GM19372 (cell line): Measurements from ENCODE around the gene GMPPB.
"Not testable (repeated sequence)": the region's sequence is repeated elsewhere in the genome, so short reads cannot be mapped to it uniquely, and the experiment has no call there.

Experiments
- ATAC-seq: cut with Tn5 transposase; IDR thresholded peaks from one replicate; pipeline ENCODE4 v1.9.1; 2021; ENCODE audit warnings: mild to moderate bottlenecking, low read depth, moderate library complexity; ENCODE audit not compliant: unreplicated experiment

GMPPB gene

DNA sequence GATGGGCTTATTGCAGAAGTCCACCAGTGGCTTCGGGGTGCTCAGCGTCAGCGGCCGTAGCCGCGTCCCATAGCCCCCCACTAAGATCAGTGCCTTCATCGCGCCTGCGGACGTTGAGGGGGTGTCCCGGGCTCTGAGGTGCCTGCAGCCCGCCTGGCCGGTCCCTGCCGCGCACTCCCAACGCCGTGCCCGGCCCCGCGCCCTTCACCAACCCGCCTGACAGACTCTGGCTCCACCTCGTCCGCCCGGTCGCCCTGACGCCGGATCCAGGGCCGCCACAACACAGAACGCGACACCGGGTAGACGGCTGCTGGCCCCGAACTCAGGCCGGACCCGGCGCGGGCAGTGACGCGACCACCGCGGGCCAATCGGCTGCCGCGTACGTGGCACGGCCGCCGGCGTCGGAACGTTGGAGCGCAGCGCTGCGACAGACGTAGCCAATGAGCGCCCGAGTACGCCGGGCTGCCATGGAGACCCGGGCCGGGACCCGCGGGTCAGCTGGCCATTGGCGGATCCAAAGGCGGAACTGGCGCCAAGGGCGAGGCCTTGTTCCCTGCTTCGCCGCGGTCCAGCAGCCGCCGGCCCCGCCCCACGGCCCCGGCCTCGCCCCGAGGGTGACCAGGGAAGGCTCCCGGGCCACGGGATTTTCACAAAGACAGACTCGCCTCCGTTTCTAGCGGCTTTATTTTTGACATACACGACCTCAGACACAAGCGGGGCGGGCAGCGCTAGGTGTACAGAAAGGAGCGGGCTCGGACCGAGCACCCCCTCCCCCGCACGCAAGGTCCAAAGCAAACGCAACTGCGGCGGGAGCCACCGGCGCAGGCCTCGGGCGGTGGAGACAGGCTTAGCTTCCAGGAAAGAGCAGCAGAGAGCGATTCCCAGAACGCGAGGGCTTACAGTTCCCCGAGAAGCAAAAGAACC is at the start of gene GMPPB:
TSS of gene GMPPB (minus strand) at position 324 of the 924 bp plus-strand sequence. CDS start at position 99, 225 bp downstream.
- ATAC-seq = peak; percentile 80

DNA sequence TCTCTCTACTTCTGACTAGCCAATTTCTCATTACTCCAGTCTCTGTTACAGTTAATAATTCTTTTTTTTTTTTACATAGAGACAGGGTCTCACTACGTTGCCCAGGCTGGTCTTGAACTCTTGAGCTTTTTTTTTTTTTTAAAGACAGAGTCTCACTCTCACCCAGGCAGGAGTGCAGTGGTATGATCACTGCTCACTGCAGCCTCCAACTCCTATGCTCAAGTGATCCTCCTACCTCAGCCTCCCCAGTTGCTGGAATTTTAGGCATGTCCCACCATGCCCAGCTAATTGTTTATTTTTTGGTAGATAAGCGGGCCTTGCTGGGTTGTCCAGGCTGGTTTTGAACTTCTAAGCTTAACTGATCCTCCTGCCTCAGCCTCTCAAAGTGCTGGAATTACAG is 49.0 kb upstream of the GMPPB start:
- no peak for ATAC-seq

DNA sequence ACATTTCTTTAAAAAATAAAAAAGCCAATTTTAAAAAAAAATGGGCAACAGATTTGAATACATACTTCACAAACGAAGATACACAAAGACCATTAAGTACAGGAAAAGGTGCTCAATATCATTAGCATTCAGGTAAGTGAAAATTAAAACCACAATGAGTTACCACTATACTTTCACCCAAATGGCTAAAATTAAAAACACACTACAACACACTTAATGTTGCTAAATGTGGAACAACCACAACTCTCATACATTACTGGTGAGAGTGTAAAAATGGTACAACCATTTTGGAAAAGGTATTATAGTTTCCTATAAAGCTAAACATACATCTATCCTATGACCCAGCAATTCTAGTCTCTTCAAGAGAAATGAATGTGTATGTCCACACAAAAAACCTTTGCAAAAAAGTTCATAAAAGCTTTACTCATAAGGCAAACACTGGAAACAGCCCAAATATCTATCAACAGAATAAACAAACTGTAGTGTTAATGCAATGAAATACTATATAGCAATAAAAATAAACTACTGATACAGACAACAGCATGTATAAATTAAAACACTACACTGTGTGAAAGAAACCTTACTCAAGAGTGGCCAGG is 47.7 kb upstream of the GMPPB start:
- no peak for ATAC-seq

DNA sequence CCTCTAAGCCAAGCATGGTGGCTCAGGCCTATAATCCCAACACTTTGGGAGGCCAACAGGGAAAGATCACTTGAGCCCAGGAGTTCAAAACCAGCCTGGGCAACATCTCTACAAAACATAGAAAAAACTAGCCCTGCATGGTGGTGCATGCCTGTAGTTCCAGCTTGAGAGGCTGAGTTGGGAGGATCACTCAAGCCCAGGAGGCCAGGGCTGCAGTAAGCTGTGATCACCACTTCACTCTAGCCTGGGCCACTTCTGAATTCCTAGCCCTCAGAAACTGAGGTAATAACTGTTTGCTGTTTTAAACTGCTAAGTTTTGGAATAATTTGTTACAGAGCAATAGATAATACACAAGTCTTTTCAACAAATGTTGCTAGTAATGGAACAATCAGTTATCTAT is 46.2 kb upstream of the GMPPB start:
- ATAC-seq = no peak

DNA sequence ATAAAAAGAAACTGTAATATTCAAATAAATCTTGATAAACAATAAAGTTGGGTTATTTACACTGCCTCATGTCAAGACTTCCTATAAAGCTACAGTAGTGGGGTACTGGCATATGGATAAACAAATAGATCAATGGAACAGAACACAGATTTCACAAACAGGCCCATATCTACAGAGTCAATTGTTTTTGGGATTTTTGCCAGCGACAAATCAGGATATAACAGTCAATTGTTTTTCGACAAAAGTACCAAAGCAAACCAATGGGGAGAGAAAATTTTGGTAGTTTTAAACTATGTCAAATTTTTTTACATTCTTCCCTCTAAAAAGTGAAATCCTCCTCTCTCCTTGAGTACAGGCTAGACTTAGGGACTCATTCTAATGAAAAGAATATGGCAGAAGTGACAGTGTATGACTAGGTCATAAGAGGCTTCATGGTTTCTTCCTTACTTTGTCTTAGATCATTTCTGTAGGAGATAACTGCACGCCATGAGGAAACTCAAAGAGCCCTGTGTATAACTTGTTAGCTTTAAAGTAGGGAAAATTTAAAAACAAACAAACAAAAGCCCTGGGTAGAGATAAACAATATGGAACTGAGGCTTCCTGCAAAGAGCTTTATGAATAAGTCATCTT is 45.6 kb upstream of the GMPPB start:
- no peak for ATAC-seq

DNA sequence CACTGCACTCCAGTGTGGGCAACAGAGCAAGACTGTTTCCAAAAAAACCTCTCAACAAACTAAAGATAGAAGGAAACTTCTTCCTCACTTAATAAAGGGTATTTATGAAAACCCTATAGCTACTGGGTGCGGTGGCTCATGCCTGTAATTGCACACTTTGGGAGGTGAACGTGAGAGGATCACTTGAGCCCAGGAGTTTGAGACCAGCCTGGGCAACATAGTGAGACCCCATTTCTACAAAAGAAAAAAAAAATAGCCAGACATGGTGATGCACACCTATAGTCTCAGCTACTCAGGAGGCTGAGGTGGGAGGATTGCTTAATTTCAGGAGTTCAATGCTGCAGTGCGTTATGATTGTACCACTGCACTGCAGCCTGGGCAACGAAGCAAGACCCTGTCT is 40.2 kb upstream of the GMPPB start:
- ATAC-seq = no peak

DNA sequence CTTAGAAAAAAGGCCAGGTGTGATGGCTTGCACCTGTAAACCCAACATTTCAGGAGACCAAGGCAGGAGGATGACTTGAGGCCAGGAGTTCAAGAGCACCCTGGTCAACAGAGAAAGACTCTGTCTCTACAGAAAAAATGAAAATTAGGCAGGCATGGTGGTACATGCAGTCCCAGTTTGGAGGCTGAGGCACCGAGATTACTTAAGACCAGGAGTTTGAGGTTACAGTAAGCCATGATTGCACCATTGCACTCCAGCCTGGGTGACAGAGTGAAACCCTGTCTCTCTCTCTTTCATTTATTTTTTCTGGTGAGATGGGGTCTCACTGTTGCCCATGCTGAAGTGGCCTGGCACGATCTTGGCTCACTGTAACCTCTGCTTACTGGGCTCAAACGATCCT is 37.9 kb upstream of the GMPPB start:
- ATAC-seq = no peak

DNA sequence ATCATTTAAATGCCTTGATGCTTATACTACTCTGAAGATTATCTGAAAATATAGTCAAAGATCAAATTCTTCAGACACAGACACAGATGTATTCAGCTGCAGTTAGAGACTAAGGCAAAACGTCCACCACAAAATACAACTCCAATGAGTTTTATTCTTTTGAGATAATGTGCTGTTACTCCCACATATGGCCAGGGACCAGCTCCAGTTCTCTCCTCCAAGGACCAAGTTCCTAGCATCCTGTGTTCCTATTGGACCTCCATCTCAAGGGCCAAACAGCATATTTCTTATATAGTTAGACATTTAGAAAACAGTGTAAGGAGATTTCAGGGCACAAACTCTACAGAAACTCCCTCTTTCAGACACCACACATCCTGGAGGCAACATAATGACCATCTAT is 35.5 kb upstream of the GMPPB start:
- no peak for ATAC-seq

DNA sequence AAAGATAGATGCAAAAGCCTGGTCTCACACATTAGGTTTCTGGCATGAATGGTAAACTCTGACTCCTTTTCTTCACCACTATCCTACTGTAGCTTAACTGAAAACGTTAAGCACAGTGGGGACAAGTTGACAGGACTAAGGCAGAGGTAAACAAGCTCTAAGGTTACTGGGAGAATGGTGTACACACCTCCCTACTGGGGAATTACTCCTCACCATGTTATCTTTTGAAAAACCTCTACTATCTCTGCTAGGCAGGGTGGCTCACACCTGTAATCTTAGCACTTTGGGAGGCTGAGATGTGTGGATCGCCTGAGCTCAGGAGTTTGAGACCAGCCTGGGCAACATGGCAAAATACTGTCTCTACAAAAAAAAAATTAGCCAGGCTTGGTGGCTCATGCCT is 33.4 kb upstream of the GMPPB start:
- no peak for ATAC-seq

DNA sequence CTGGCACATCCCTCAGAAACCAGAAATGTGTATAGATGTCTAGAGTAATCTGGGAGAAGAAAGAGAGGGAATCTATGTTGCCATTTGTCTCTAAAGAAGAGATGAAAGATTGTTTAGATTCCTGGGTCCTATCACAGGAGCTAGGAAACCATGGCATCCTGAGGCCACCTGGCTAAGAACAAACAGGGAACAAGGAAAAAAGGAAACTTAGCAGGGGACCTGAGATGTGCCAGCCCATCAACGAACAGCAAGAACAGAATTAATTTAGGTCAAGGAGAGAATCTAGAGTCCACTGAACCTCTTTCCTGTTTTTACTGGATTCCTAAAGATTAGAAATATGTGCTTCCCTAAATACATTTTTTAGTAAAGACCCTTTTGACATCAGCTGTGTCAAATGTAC is 32.3 kb upstream of the GMPPB start:
- ATAC-seq = no peak

DNA sequence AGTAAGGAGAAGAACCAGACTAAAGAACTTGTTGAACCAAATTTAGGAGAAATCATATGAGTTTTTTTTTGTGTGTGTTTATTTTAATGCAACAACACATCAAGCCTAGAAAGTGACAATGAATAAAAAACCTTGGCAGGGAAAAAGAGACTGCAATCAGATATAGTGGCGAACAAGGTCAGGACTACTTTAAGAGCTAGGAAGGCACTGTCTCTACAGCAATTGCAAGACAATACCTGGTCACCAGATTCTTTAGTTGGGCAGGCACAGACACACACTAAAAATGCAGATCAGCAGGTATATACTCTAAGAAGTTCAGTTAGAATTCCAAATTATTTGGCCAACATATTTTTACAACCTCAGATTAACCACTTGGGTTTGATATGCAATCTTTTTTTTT is 30.8 kb upstream of the GMPPB start:
- ATAC-seq = no peak

DNA sequence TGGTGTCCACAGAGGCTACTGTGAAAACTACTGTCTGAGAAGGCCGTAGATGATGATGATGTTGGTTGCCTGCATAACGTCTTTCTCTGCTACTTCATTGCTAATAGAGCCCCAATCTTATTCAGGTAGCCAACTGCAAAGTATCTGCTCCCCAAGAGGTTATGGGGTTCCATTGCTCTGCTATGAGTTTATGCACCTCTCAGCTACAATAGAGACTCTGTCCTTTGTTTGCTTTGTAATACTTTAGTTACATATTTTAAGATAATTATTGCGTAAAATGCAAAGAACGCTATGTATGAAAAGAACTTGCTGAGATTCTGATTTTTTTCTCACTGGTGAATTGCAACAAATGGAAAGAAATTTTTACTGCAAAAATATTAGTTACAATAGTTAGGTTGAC is 27.8 kb upstream of the GMPPB start:
- no peak for ATAC-seq

DNA sequence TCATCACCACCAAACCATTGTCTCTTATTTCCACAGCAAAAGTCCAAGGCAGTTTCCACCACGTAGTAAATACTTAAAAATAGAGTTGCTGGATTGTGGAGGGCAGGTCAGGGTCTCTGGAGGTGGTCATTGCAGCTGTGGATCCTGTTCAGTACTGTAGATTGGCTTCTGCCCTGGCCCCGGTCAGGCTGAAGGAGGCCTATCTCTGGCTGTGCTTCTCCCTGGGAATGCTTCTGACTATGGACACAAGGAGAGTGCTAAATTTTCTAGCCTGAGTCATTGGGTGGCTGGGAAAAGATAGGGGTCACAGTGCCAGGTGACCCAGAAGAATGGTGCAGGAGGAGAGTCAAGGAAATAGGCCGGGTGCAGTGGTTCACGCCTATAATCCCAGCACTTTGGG is 26.3 kb upstream of the GMPPB start:
- ATAC-seq = no peak

DNA sequence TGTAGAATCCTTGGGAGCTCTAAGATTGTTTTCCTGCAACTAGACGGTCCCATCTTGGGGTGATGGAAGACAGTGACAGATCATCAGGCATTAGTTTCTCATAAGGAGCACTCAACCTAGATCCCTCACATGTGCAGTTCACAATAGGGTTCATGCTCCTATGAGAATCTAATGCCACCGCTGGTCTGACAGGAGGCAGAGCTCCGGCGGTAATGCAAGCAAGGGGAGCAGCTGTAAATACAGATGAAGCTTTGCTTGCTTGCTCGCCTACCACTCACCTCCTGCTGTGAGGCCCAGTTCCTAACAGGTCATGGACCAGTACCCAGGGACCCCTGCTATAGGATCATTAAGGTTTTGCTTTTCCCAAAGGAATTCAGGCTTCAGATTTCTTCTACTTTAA is 25.1 kb upstream of the GMPPB start:
- ATAC-seq = not testable (repeated sequence)

DNA sequence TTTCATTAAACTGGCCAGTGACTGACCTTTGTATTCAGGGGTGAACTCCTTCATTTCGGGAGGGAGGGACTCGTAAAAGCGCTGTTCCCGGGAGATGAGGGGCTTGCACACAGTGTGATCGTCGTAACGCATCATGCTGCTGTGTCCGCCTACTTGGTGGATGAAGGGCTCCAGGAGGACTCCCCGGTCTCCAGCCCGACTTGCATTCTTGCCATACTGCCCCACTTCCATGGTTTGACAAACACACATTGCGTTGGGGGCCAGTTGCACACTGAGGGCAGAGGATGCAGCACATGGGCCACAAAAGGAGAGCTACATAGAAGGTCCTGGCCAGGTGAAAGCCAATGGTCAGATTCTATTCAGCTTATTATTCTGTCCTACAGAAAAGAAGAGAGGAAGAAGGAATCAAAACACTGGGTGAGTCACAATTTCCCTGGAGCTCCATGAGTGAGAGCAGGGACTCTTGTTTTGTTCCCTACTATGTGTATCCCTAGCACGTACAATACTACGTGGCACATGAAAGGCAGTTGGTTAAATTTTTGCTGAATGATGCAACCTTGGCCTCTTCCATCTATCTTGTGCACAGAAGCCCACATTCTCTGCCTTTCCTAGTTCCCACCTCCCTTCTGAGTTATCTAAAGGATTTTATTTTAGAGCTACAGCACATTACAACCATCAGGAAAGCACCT is 24.2 kb upstream of the GMPPB start:
- no peak for ATAC-seq

DNA sequence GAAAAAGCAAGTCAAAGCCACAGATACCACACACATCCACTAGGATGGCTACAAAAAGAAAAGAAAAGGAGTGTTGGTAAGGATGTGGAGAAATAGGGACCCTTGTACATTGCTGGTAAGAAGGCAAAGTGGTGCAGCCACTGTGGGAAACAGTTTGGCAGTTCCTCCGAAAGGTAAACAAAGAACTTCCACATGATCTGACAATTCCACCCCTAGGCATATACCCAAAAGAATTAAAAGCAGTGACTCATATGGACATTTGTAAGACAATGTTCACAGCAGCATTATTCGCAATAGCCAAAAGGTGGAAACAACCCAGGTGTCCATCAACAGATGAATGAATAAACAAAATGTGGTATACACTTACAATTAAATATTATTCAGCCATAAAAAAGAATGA is 22.2 kb upstream of the GMPPB start:
- ATAC-seq = no peak

DNA sequence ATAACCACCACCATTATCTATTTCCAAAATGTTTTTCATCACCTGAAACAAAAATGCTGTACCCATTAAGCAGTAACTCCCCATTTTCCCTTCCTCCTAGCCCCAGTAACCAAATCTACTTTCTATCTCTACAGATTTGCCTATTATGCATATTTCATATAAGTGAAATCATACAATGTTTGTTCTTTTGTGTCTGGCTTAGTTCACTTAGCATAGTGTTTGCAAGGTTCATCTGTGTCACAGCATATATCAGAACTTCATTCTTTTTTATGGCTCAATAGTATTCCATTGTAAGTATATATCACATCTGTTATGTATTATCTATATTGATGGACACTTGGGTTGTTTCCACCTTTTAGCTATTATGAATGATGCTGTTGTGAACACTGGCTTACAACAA is 16.7 kb upstream of the GMPPB start:
- ATAC-seq = no peak

DNA sequence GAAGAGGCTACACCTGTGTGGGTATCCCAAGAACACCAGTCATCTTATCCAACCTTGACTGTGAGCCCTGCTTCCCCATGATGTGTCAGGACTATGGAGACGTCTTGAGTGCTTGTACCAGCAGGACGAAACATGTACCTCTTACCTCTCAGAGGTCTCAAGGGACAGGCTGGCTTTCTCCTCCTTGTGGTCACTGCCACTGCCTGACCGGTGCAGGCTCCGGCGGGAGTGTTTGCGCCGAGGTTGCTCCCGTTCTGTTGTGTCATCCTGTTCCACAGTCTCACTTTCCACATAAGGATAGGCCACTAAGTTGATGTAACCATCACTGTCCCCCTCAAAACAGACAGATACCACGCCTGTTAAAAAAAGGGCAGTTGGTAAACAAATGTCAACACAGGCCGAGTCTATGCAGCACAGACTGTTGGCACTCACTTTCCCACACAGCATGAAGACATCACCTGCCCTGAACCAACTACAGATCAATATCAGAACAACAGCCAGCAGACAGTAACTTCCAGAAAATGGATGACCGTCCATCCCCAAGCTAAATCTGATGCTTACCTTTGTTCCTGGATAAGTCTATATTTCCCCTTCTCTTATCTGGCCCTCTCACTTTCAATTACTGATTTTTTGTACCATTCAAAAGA is 14.4 kb upstream of the GMPPB start:
- no peak for ATAC-seq

DNA sequence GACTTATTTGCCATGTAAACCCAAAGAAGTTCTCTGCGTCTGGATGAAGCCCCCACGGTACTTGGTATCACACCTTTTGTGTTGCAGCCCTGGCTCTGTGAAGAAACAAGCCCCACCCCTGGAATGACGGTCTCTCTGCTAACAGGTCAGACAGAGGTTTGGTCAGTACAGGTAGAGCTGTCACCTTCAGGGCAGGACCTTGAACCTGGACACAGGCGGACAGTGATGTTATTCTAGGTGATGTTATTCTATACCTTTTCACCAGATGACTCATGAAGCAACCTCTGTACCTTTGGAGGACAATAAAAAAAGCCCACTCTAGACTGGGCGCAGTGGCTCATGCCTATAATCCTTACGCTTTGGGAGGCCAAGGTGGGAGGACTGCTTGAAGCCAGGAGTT is 11.0 kb upstream of the GMPPB start:
- no peak for ATAC-seq

DNA sequence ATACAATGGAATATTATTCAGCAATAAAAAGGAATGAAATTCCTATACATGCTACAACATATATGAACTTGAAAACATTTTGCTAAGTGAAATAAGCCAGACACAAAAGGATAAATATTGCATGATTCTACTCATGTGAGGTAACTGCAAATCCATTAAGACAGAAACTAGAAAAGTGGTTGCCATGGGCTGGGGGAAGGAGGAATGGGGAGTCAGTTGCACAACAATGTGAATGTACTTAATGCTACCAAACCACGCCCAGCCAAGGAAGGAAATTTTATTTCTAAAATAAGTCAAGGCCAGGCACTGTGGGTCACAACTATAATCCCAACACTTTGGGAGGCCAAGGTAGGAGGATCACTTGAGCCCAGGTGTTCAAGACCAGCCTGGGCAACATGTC is 9.8 kb upstream of the GMPPB start:
- no peak for ATAC-seq

DNA sequence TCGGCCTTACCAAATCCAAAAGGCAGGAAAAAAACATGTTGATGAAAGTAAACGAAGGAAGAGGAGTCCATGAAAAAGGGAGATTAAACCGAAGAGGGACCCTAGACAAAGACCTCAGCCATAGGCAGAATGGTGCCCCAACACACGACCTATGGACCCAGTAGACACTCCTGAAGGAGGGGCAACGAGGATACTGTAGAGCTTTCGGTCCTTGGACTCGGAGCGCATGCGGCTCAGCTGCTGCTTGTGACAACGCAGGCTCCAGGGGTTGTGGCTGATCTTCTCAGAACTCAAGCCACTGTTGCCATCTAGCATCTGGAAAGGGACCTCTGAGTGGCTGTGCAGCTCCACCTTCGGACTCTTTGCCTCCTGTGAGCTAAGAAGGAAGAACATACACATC is 8.8 kb upstream of the GMPPB start:
- ATAC-seq = no peak
